Retinal pigment epithelial cell (primary cell): ENCODE results near the gene TBC1D5.

ENCODE experiments used
- DNase-seq: peaks from one replicate; pipeline ENCODE4 v3.0.0-alpha.2; 2010; ENCODE audit warnings: low read depth
- H3K4me3 ChIP-seq: 2 replicates; pipeline ENCODE4 v1.5.1; 2011; ENCODE audit warnings: mild to moderate bottlenecking, low read length, control low read depth, moderate library complexity
- TF ChIP-seq, protein P1 (sequence below): conservative IDR thresholded peaks from 2 replicates; pipeline ENCODE4 v1.5.1; 2011; ENCODE audit warnings: low read depth, low read length, control low read depth, inconsistent platforms

Gene TBC1D5

DNA sequence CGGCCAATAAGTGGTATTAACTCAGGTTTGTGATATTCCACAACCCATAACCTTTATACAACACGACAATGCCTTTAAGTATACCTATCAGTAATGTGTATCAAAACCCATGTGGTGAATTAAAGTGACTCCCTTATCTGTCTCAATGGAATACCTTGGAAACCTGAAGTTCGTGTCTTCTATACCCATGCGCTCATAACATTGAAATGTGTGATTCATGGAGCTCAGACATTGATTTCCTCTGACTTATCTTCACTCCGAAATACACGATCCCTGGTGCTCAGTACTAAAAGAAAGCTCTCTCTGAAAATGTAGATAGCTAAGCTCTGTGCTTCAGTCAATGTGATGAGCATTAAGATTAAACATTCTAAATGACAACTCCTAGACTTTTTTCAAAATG, 140.3 kb downstream of the TBC1D5 start:
- H3K4me3 ChIP-seq = no peak overlapping the region
- no peak for DNase-seq
- TF ChIP-seq, protein P1, sequence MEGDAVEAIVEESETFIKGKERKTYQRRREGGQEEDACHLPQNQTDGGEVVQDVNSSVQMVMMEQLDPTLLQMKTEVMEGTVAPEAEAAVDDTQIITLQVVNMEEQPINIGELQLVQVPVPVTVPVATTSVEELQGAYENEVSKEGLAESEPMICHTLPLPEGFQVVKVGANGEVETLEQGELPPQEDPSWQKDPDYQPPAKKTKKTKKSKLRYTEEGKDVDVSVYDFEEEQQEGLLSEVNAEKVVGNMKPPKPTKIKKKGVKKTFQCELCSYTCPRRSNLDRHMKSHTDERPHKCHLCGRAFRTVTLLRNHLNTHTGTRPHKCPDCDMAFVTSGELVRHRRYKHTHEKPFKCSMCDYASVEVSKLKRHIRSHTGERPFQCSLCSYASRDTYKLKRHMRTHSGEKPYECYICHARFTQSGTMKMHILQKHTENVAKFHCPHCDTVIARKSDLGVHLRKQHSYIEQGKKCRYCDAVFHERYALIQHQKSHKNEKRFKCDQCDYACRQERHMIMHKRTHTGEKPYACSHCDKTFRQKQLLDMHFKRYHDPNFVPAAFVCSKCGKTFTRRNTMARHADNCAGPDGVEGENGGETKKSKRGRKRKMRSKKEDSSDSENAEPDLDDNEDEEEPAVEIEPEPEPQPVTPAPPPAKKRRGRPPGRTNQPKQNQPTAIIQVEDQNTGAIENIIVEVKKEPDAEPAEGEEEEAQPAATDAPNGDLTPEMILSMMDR = no peak

DNA sequence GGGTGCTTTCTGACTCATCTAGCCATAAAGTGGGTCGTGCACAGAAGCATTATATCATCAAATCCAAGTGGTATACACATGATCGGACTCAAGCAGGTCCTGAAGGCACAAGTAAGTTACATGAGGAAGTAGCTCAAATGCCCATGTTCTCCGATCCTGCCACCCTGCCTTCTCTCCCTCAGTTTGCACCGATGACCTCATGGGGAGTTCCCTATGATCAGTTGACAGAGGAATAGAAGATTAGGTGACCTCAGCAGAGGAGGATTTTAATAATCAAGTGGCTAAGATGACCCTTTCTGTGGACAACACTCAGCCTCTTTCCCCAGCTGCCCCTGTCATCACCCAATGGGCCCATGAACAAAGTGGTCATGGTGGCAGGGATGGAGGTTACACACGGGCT, 149.5 kb downstream of the TBC1D5 start:
- TF ChIP-seq, protein P1 = no peak
- DNase-seq = no peak
- no peak overlapping the region for H3K4me3 ChIP-seq

DNA sequence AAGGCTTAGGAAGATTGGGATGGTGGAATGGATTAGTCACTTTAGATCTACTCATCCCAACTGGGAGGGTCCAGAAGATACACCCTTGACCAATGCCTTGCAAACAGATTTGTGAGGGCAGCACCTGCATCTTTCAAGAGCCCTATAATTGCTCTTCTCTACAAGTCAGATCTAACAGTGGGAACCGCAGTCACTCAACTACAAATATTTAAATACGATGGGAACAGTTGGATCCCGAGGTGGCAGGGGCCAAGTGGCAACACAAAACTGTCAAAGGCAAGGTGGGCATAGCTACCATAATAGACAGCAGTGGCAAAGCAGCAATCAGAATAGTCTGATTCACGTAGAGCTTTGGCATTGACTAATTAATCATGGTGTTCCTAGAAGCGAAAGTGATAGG, 152.0 kb downstream of the TBC1D5 start:
- TF ChIP-seq, protein P1 = no peak
- H3K4me3 ChIP-seq = no peak overlapping the region
- no peak for DNase-seq

DNA sequence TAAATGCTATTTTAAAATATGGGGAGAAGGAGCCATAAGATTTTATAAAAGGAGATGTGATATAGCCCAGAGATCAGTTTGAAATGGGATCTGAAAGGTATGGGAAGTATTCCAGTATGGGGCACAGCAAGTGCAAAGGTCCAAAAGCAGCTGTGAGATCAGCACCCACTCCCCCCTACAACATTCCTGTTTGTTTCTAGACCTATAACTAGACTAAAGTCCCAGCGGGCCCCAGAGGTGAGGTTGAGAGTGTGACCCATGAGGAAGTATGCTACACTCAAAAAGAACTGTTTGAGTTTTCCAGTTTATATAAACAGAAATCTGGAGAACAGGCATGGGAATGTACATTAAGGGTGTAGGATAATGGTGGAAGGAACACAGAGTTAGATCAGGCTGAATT, 152.5 kb downstream of the TBC1D5 start:
- TF ChIP-seq, protein P1 = no peak
- no peak for DNase-seq
- no peak overlapping the region for H3K4me3 ChIP-seq

DNA sequence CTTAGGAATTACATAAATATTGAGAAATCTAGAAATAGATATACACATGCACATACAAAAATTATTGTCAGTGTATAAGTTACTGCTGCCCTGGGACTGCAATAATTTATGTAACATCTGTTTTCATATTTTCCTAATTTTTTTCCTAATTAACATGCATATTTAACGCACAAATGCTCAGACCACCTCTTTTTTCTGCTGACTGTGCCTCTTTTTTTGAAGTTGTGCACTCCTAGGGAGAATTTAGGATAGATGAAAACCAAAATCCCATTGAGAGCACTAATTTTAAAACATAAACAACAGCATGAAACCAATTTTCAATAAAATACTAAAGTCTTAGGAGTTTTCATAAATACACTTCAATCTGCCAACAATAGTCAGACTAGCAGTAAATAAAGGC, 154.0 kb downstream of the TBC1D5 start:
- TF ChIP-seq, protein P1 = no peak
- DNase-seq = no peak
- H3K4me3 ChIP-seq = no peak overlapping the region

DNA sequence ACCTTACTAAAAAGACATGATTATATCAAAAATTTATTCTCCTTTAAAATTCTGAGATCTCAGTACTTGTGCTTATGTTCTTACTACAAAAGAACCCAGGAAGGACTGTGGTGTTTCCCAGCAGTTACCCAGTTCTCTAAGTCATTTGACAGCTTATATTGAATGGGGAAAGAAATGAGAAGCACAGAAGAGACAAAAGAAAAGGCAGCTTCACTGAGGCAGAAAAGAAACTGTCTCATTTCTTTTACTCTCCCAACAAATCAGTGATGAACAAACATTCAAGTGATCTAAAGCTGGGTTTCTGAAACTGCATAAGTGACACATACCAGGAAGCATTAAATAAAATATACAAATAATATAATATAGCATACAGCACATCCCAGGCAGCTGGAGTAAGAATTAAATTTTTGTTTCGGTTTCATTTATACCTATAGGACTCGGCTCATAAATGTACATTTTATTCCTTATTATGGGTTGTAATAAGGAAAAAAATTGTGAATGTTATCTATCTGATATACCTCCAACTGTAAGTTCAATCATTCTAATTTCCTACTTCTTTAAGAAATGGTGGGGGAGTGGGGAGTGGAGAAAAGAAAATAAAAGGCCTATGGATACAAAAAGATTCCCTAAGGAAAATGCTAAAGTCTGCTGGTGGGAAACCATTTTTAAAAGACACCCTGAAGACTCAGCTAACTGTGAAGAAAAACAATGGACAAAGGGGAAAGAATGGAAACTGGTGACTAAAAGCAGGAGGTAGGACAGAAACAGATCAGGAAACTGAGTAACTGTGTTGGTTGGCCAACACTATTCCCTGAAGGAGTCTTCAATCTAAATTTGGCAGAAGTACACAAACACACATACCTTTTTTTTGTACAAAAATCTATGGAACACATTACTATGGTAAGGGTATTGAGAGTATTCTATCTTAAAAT, 156.8 kb downstream of the TBC1D5 start:
- no peak overlapping the region for H3K4me3 ChIP-seq
- TF ChIP-seq, protein P1 = no peak
- no peak for DNase-seq

DNA sequence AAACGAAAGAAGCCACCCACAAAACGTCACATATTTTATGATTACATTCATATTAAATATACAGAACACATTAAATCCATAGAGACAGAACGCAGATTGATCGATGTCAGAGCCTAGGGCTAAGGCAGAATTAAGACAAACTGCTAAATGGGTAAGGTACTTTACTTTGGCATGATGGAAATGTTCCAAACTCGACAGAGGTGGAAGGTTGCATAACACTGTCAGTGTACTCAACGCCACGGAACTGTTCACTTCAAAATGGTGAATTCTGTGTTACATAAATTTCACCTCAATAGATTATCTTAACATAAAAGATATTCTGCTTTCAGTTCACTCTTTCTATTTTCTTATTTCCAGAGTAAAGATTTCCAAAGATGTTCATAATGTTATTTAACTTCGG, 158.4 kb downstream of the TBC1D5 start:
- H3K4me3 ChIP-seq = no peak overlapping the region
- TF ChIP-seq, protein P1 = no peak
- DNase-seq = no peak
